Astrocyte (in vitro differentiated cells and primary cell): Measurements from ENCODE around the gene THRA. TPM values are rescaled to one million over a fixed set of nuclear protein-coding genes. Genes with fewer than 3 reads are reported as not detected.

ENCODE experiments used
- DNase-seq: peaks from one replicate; pipeline ENCODE4 v3.0.0-alpha.2; 2010; ENCODE audit warnings: low read depth
- FAIRE-seq: peaks from 2 replicates; lab custom pipeline; 2011; peaks lifted over from hg19 to GRCh38; lab: Jason Lieb, UNC
- H2AFZ ChIP-seq: 2 replicates; pipeline ENCODE4 v1.6.0; 2012; ENCODE audit warnings: low read depth, low read length, inconsistent platforms
- H3K27ac ChIP-seq: 2 replicates; pipeline ENCODE4 v1.5.1; 2011; ENCODE audit warnings: low read depth, low read length, inconsistent platforms
- H3K27me3 ChIP-seq: 2 replicates; pipeline ENCODE4 v1.6.0; 2011; ENCODE audit warnings: low read length, inconsistent platforms; ENCODE audit not compliant: insufficient read depth
- H3K36me3 ChIP-seq: 2 replicates; pipeline ENCODE4 v1.5.1; 2011; ENCODE audit warnings: low read length, inconsistent platforms; ENCODE audit not compliant: insufficient read depth
- H3K4me1 ChIP-seq: 2 replicates; pipeline ENCODE4 v1.5.1; 2011; ENCODE audit warnings: low read length, inconsistent platforms; ENCODE audit not compliant: insufficient read depth
- H3K4me2 ChIP-seq: 2 replicates; pipeline ENCODE4 v1.6.0; 2012; ENCODE audit warnings: low read length, inconsistent platforms
- H3K4me3 ChIP-seq: 2 replicates; pipeline ENCODE4 v1.5.1; 2011; ENCODE audit warnings: low read depth, mild to moderate bottlenecking, low read length, inconsistent platforms; ENCODE audit not compliant: insufficient read depth
- H3K79me2 ChIP-seq: 2 replicates; pipeline ENCODE4 v1.6.0; 2012; ENCODE audit warnings: mild to moderate bottlenecking, low read length, inconsistent platforms; ENCODE audit not compliant: insufficient read depth
- H3K9ac ChIP-seq: 2 replicates; pipeline ENCODE4 v1.6.0; 2012; ENCODE audit warnings: mild to moderate bottlenecking, low read length, inconsistent platforms
- H3K9me3 ChIP-seq: 2 replicates; pipeline ENCODE4 v1.5.1; 2012; ENCODE audit warnings: low read depth, mild to moderate bottlenecking, low read length, inconsistent platforms; ENCODE audit not compliant: insufficient read depth
- H4K20me1 ChIP-seq: 2 replicates; pipeline ENCODE4 v1.6.0; 2012; ENCODE audit warnings: low read length, inconsistent platforms; ENCODE audit not compliant: insufficient read depth
- H3K27ac Mint-ChIP-seq: one replicate; pipeline ENCODE4 v1.8.0; 2021; ENCODE audit warnings: mild to moderate bottlenecking, mixed read lengths; ENCODE audit not compliant: unreplicated experiment
- H3K27me3 Mint-ChIP-seq: one replicate; pipeline ENCODE4 v1.8.0; 2021; ENCODE audit warnings: low read depth, mixed read lengths; ENCODE audit not compliant: unreplicated experiment
- H3K36me3 Mint-ChIP-seq: one replicate; pipeline ENCODE4 v1.8.0; 2021; ENCODE audit warnings: low read depth, mixed read lengths; ENCODE audit not compliant: unreplicated experiment
- H3K4me1 Mint-ChIP-seq: one replicate; pipeline ENCODE4 v1.8.0; 2021; ENCODE audit warnings: low read depth, mixed read lengths; ENCODE audit not compliant: unreplicated experiment
- H3K4me3 Mint-ChIP-seq: one replicate; pipeline ENCODE4 v1.8.0; 2021; ENCODE audit warnings: mild to moderate bottlenecking, moderate library complexity, mixed read lengths; ENCODE audit not compliant: unreplicated experiment
- H3K9me3 Mint-ChIP-seq: one replicate; pipeline ENCODE4 v1.8.0; 2021; ENCODE audit warnings: mild to moderate bottlenecking, mixed read lengths; ENCODE audit not compliant: unreplicated experiment
- CTCF ChIP-seq: IDR thresholded peaks from 2 replicates; pipeline ENCODE4 v1.5.1; 2011; ENCODE audit warnings: low read depth, mild to moderate bottlenecking, inconsistent platforms, low read length, moderate library complexity; ENCODE audit not compliant: insufficient read depth
- EZH2 ChIP-seq: IDR thresholded peaks from 2 replicates; pipeline ENCODE4 v1.6.1; 2012; ENCODE audit warnings: mild to moderate bottlenecking, low read length, inconsistent platforms; ENCODE audit not compliant: insufficient read depth
- total RNA-seq: library from RNA; stranded (reverse); gene quantifications from 2 replicates; pipeline ENCODE4 v1.2.1, GENCODE V29; 2021

The THRA gene
- total RNA-seq, 1 donor from 2014 or later, result 16.7 TPM

GRCh38 chr17:40063901-40064531, 1.3 kb downstream of the THRA start:
- Histone ChIP-seq H3K4me3 (peak overlapping the region; percentile 90), H3K36me3 (no peaks in the 10 kb centered on the region), H3K4me2 (peak overlapping the region; percentile 94), H3K9ac (peak overlapping the region; percentile 84), H3K4me1 (peaks cover 36% of the 10 kb centered on the region), H4K20me1 (peaks cover 20% of the 10 kb centered on the region), H3K27ac (no peak overlapping the region), H3K79me2 (peaks cover 32% of the 10 kb centered on the region), H3K27me3 (peaks cover 7% of the 10 kb centered on the region), H2AFZ (no peak overlapping the region), H3K9me3 (no peaks in the 10 kb centered on the region)
- DNase-seq, result no peak
- peaks cover 31% of the 10 kb centered on the region for H3K4me1 Mint-ChIP-seq
- peaks cover 3% of the 10 kb centered on the region for H3K36me3 Mint-ChIP-seq
- H3K27ac Mint-ChIP-seq, result no peak overlapping the region
- no peaks in the 10 kb centered on the region for H3K9me3 Mint-ChIP-seq
- peaks cover 17% of the 10 kb centered on the region for H3K27me3 Mint-ChIP-seq
- no peak for TF ChIP-seq EZH2
- no peak for TF ChIP-seq CTCF
- H3K4me3 Mint-ChIP-seq, result peak overlapping the region; percentile 94
- no peak for FAIRE-seq

DNA sequence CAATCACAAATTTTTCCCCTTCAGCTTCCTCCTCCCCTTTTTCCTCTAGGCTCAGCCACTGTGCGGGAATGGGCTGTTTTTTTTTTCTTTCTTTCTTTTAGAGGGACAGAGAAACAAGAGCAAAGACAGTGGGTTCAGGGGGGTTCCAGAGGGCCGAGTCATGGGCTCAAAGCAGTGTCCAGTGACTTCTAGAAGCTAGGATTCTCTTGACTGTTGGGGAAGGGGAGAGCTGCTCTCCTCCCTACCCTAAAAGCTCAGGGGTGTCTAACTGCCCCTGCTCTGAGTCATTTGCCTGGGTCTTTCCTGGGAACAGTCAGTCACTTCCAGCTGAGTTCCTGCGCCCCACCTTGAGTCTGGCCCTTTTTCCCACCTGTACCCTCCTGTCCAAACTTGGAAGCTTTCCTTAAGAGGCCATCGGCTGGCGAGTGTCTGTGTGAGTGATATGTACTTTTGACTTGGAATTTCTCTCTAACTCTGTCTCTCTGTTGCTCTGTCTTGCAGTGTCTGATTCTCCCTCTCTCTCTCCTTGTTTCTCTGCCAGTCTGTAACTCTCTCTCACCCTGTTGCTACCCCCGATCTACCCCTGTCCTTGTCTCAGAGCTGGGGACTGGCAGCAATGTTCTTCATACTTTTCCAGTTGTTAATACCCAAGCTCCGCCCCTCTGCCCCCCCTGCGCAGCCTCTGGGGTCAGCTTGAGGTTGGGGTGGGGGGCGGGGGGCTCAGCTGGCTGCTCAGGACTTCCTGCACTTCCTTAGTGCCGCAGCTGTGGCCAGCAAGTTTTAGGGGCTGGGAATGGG, 2.4 kb downstream of the THRA start:
- Mint-ChIP-seq H3K4me1 (peaks cover 42% of the 10 kb centered on the region), H3K36me3 (peaks cover 3% of the 10 kb centered on the region), H3K9me3 (no peaks in the 10 kb centered on the region), H3K4me3 (peak overlapping the region; percentile 94), H3K27ac (peak overlapping the region; percentile 60), H3K27me3 (peaks cover 13% of the 10 kb centered on the region)
- no peak for TF ChIP-seq EZH2
- TF ChIP-seq CTCF, result no peak
- Histone ChIP-seq H3K4me1 (peaks cover 48% of the 10 kb centered on the region), H3K4me3 (peak overlapping the region; percentile 32), H3K27ac (no peak overlapping the region), H3K4me2 (peak overlapping the region; percentile 94), H3K9me3 (no peaks in the 10 kb centered on the region), H2AFZ (peak overlapping the region; percentile 1), H4K20me1 (peaks cover 23% of the 10 kb centered on the region), H3K79me2 (peaks cover 41% of the 10 kb centered on the region), H3K9ac (peak overlapping the region; percentile 54), H3K36me3 (no peaks in the 10 kb centered on the region), H3K27me3 (peaks cover 7% of the 10 kb centered on the region)
- no peak for FAIRE-seq
- peak; percentile 58 for DNase-seq
